Tibial nerve (tissue), 4 donors: ENCODE results near the gene TSNAXIP1.

Experiments used
- CTCF ChIP-seq, 5 experiments: fragments of 200-600 bp in 3 of 5; fragments of 450-650 bp in 2 of 5; sonication (generic) in 3 of 5; IDR thresholded peaks; one replicate each; pipeline ENCODE4 v1.5.1; 2016 to 2019; ENCODE audit warnings: antibody characterized with exemption in 5 of 5, mild to moderate bottlenecking in 3 of 5, moderate library complexity in 2 of 5
- EP300 ChIP-seq, 2 donors: sonication (generic); formaldehyde crosslinking; IDR thresholded peaks; one replicate each; pipeline ENCODE4 v1.6.1; 2017; ENCODE audit warnings: antibody characterized with exemption in 2 of 2, mild to moderate bottlenecking in 1 of 2
- POLR2A ChIP-seq, 2 donors: fragments of 450-650 bp; IDR thresholded peaks; one replicate each; pipeline ENCODE4 v1.6.1; 2017; ENCODE audit warnings: antibody characterized with exemption in 2 of 2, mild to moderate bottlenecking in 2 of 2, moderate library complexity in 2 of 2

GRCh38 chr16:67842509-67843342, 36.0 kb downstream of the TSNAXIP1 start:
- TF ChIP-seq CTCF (IDR thresholded peaks at IDR 0.05) (no peak), EP300 (IDR thresholded peaks at IDR 0.05) (no peak), POLR2A (IDR thresholded peaks at IDR 0.05) (no peak)
